Measurements from ENCODE around the gene PHF2. TPM values are rescaled to one million over a fixed set of nuclear protein-coding genes. Genes with fewer than 3 reads are reported as not detected.

PHF2 gene
- total and polyA plus RNA-seq, 2 of the 8 experiments (the other 6 are each of a cell fraction or from before 2014, with no cell fraction given), result 3.4 to 9.4 TPM

DNA sequence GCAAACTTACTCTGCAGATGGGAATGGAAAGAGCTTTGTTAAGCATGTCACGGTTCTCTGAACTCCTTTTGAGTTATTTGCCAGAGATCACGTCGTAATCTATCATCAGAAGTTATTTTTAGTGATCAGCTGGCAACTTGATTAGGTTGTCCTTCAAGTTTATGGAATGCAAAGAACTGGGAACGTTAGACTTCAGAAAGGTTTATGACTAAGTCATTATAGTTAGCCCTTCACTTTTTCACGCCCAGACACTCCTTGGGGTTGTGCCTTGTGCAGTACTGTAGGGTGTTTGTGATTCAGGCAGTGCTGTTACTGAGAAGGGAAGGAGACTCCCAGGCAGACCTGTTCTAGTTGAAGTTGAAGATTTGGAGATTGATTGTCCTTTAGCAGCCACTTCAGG is 26.8 kb upstream of the PHF2 start:
- H3K27me3 ChIP-seq (replicated peaks in 1 of 4; ENCODE audit: control insufficient read depth in 3 of 4, extremely low read depth in 1 of 4, insufficient read depth in 3 of 4, low read length in 3 of 4), result no peaks in the 10 kb centered on the region
- H4K91ac ChIP-seq (replicated peaks; ENCODE audit: insufficient read length, low read length), result no peak overlapping the region
- DNase-seq (ENCODE audit: low read depth in 1 of 2, low spot score in 2 of 2), result no peak
- no peak overlapping the region for H3K4me3 ChIP-seq (ENCODE audit: extremely low read depth in 1 of 4, insufficient read depth in 2 of 4, low read depth in 3 of 4, low read length in 4 of 4)
- H3K79me2 ChIP-seq (ENCODE audit: control insufficient read depth in 1 of 2, insufficient read depth in 2 of 2, low read length in 2 of 2), result no peaks in the 10 kb centered on the region; a peak in 1 of 4 replicates
- H2AFZ ChIP-seq (ENCODE audit: low read length), result no peak overlapping the region
- no peak overlapping the region for H2BK20ac ChIP-seq (ENCODE audit: low read length)
- H3K9ac ChIP-seq (replicated peaks in 1 of 4; ENCODE audit: extremely low read depth in 1 of 4, low read depth in 3 of 4, low read length in 3 of 4), result no peak overlapping the region
- H3K4ac ChIP-seq (replicated peaks; ENCODE audit: insufficient read length, low read depth, low read length), result no peak overlapping the region
- no peak overlapping the region for H3K27ac ChIP-seq (ENCODE audit: low read depth, low read length)
- H4K20me1 ChIP-seq (replicated peaks in 1 of 2; ENCODE audit: control insufficient read depth in 1 of 2, insufficient read depth in 2 of 2, low read length in 2 of 2), result peaks cover 0 to 6% of the 10 kb centered on the region in 2 experiments
- 0 out of 2 replicates have a peak, but pooled peaks cover 3% of the 10 kb centered on the region for H3K79me1 ChIP-seq (ENCODE audit: low read depth, low read length)
- no peak overlapping the region for H3K4me2 ChIP-seq (ENCODE audit: insufficient read depth in 1 of 2, low read depth in 2 of 2, low read length in 2 of 2)
- peaks cover 0 to 1% (median 0%) of the 10 kb centered on the region in 4 experiments; a peak in 1 of 7 replicates for H3K4me1 ChIP-seq (replicated peaks in 1 of 4; ENCODE audit: control insufficient read depth in 3 of 4, insufficient read depth in 4 of 4, low read length in 3 of 4)
- peaks cover 0 to 23% (median 5%) of the 10 kb centered on the region in 4 experiments; a peak in 4 of 8 replicates for H3K36me3 ChIP-seq (ENCODE audit: control insufficient read depth in 2 of 4, insufficient read depth in 4 of 4, low read length in 3 of 4)
- H3K23me2 ChIP-seq (ENCODE audit: low read depth, low read length), result no peaks in the 10 kb centered on the region; the same call in 1 of the 2 replicates
- no peak overlapping the region for H4K8ac ChIP-seq (ENCODE audit: extremely low read depth, insufficient read depth, low read length)
- FAIRE-seq, result no peak
- 91% methylated on average over 5 of the region's 5 CpGs; no CpG with 5 or more reads in 1 of the 2 experiments for WGBS, 2 experiments (ENCODE audit: extremely low coverage in 1 of 2, insufficient coverage in 1 of 2, insufficient read length in 1 of 2, insufficient replicate concordance in 2 of 2, low coverage in 1 of 2, low lambda C conversion rate in 2 of 2, missing lambda C conversion rate in 1 of 2)
- ChIA-PET POLR2A (ENCODE audit: partially characterized antibody) (interaction anchor here (2.1 kb wide), 1 partner anchor 17 kb away, joined by 5 read pairs; no protein-coding TSS in a partner anchor), CTCF (ENCODE audit: partially characterized antibody) (interaction anchor here (0.7 to 1.9 kb wide), 3 partner anchors 12 to 43 kb away, joined by 3 to 8 read pairs (median 4); no protein-coding TSS in a partner anchor)
- H3K14ac ChIP-seq (ENCODE audit: insufficient read length), result no peak overlapping the region
- H4K5ac ChIP-seq (ENCODE audit: insufficient read length, low read depth, low read length), result no peak overlapping the region
- H3K9me3 ChIP-seq (ENCODE audit: insufficient read depth in 2 of 2, low read depth in 1 of 2, low read length in 1 of 2), result no peaks in the 10 kb centered on the region
- H2BK15ac ChIP-seq (ENCODE audit: low read length), result no peak overlapping the region
- H2BK5ac ChIP-seq (ENCODE audit: low read depth, low read length), result no peak overlapping the region
- H3K23ac ChIP-seq (ENCODE audit: insufficient read length), result no peak overlapping the region
- no peak overlapping the region for H3K18ac ChIP-seq (ENCODE audit: extremely low read depth, low read length)
- H2AK5ac ChIP-seq (ENCODE audit: low read depth, low read length), result no peak overlapping the region
- no peak overlapping the region for H2BK12ac ChIP-seq (ENCODE audit: low read depth, low read length)
- no peak overlapping the region for H3K56ac ChIP-seq (replicated peaks; ENCODE audit: insufficient read length, low read depth, low read length)
- no peak overlapping the region for H2BK120ac ChIP-seq (replicated peaks; ENCODE audit: low read depth, low read length)
- no peak for TF ChIP-seq SP2 (IDR thresholded peaks at IDR 0.05; ENCODE audit: low read length)
- no peak for TF ChIP-seq CEBPB (IDR thresholded peaks at IDR 0.05; ENCODE audit: low read depth, low read length)
- no peak for TF ChIP-seq RXRA (IDR thresholded peaks at IDR 0.05; ENCODE audit: insufficient read depth, low read depth, low read length)
- no peak for TF ChIP-seq POLR2A (IDR thresholded peaks at IDR 0.05; ENCODE audit: control extremely low read depth in 1 of 2, low read depth in 2 of 2, low read length in 2 of 2)
- TF ChIP-seq RFX5 (IDR thresholded peaks at IDR 0.05; ENCODE audit: borderline replicate concordance, low read depth, low read length), result no peak
- TF ChIP-seq GTF2F1 (IDR thresholded peaks at IDR 0.05; ENCODE audit: borderline replicate concordance, low read depth, low read length), result no peak
- TF ChIP-seq TAF1 (IDR thresholded peaks at IDR 0.05; ENCODE audit: low read depth, low read length), result no peak
- TF ChIP-seq KDM1A (IDR thresholded peaks at IDR 0.05; ENCODE audit: borderline replicate concordance, low read length), result no peak
- TF ChIP-seq, protein P1, sequence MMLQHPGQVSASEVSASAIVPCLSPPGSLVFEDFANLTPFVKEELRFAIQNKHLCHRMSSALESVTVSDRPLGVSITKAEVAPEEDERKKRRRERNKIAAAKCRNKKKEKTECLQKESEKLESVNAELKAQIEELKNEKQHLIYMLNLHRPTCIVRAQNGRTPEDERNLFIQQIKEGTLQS (IDR thresholded peaks at IDR 0.05; ENCODE audit: insufficient read depth, low read depth, low read length), result no peak
- TF ChIP-seq, protein P2, sequence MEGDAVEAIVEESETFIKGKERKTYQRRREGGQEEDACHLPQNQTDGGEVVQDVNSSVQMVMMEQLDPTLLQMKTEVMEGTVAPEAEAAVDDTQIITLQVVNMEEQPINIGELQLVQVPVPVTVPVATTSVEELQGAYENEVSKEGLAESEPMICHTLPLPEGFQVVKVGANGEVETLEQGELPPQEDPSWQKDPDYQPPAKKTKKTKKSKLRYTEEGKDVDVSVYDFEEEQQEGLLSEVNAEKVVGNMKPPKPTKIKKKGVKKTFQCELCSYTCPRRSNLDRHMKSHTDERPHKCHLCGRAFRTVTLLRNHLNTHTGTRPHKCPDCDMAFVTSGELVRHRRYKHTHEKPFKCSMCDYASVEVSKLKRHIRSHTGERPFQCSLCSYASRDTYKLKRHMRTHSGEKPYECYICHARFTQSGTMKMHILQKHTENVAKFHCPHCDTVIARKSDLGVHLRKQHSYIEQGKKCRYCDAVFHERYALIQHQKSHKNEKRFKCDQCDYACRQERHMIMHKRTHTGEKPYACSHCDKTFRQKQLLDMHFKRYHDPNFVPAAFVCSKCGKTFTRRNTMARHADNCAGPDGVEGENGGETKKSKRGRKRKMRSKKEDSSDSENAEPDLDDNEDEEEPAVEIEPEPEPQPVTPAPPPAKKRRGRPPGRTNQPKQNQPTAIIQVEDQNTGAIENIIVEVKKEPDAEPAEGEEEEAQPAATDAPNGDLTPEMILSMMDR (IDR thresholded peaks at IDR 0.05; ENCODE audit: control extremely low read depth in 1 of 3, insufficient read depth in 1 of 3, low read depth in 1 of 3, low read length in 3 of 3), result no peak

Data from H1 (cell line).